HG03378 (cell line): Measurements from ENCODE around the gene DTL.
"Not testable (repeated sequence)": the region's sequence is repeated elsewhere in the genome, so short reads cannot be mapped to it uniquely, and the experiment has no call there.

Source experiments
- ATAC-seq: cut with Tn5 transposase; IDR thresholded peaks from one replicate; pipeline ENCODE4 v1.9.1; 2021; ENCODE audit warnings: mild to moderate bottlenecking, moderate library complexity; ENCODE audit not compliant: unreplicated experiment

DTL gene, protein sequence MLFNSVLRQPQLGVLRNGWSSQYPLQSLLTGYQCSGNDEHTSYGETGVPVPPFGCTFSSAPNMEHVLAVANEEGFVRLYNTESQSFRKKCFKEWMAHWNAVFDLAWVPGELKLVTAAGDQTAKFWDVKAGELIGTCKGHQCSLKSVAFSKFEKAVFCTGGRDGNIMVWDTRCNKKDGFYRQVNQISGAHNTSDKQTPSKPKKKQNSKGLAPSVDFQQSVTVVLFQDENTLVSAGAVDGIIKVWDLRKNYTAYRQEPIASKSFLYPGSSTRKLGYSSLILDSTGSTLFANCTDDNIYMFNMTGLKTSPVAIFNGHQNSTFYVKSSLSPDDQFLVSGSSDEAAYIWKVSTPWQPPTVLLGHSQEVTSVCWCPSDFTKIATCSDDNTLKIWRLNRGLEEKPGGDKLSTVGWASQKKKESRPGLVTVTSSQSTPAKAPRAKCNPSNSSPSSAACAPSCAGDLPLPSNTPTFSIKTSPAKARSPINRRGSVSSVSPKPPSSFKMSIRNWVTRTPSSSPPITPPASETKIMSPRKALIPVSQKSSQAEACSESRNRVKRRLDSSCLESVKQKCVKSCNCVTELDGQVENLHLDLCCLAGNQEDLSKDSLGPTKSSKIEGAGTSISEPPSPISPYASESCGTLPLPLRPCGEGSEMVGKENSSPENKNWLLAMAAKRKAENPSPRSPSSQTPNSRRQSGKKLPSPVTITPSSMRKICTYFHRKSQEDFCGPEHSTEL

DNA sequence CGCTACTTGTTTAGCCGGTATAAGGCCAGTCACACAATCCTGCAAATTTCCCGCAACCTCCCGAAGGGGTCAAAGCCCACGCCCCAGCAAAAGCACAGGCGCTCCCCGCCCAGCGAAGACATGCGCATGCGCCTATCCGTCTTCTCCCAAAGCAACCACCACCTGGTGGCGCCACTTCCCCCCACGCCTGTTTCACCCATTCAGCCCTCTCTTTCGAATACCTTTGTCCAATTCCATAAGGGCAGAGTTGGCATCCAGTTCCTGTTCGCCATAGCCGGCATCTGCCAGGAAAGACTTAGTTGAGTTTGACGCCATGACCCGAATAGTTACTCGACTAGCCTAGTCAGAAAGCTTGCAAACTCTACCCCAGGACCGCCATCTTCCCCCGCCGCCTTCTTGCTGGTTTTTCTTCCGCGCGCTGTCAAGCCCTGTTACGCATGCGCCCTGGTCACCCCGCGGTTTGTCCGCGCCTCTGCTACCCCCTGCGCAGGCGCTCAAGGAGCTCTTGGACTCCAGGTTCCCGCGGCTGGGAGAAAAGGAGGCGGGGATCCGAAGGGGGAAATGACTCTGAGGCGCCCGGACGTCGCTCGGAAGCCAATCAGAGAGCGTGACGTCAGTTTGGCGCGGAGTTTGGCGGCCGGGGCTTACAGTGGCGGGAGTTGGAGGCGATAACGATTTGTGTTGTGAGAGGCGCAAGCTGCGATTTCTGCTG is at the start of gene DTL, which contains the start of gene INTS7:
TSS of gene DTL (plus strand) at position 626 of the 712 bp plus-strand sequence. CDS start 143 bp downstream, outside the sequence.
TSS of gene INTS7 (minus strand) at position 435 of the 712 bp plus-strand sequence. CDS start at position 315, 120 bp downstream.
- ATAC-seq: peak; percentile 71

DNA sequence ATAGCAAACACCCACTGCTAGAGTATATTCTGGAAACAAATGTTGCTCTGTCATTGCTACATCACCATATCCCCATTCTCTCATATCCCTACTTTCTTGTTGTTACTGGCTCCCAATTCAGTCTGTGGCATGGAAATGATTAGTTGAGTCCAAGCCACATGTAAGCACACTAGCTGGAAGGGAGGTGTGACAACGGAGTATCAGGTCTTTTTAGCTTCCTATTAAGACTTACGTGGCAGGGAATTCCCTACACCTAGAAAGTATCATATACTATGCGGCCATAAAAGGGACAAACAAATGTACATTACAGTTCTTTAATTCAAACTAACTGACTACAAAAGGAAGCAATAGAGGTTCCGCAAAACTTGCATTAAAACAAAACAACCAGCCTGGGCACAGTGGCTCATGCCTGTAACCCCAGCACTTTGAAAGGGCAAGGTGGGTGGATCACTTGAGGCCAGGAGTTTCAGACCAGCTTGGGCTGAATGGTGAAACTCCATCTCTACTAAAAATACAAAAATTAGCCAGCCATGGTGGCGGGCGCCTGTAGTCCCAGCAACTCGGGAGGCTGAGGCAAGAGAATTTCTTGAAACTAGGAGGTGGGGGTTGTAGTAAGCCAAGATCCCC is 48.8 kb upstream of the DTL start:
- ATAC-seq: no peak

DNA sequence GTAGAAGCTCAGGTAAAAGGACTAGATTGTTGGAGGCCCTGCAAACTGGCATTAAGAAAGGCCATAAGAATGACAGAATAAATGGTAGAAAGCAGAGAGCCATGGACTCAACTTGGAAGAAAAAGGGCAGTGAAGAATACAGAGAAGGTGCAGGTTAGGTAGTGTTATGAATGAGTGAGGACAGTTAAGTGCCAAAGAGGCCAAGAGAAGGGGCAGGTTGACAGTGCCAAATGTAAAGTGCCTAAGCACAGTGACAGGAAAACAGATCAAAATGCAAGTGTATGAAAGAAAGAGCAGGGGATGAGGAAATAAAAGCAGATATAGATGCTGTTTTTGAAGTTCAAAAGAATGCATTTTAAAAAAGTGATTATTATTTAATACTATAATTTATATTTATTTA is 43.9 kb upstream of the DTL start:
- no peak for ATAC-seq

DNA sequence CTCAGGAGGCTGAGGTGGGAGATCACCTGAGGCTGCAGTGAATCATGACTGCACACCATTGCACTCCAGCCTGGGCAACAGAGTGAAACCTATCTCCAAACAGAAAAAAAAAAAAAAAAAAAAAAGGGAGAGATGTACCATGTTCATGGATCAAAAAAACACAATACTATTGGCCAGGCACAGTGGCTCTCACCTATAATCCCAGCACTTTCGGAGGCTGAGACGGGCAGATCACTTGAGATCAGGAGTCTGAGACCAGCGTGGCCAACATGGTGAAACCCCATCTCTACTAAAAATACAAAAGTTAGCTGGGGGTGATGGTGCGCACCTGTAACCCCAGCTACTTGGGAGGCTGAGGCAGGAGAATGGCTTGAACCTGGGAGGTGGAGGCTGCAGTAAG is 38.1 kb upstream of the DTL start:
- not testable (repeated sequence) for ATAC-seq

DNA sequence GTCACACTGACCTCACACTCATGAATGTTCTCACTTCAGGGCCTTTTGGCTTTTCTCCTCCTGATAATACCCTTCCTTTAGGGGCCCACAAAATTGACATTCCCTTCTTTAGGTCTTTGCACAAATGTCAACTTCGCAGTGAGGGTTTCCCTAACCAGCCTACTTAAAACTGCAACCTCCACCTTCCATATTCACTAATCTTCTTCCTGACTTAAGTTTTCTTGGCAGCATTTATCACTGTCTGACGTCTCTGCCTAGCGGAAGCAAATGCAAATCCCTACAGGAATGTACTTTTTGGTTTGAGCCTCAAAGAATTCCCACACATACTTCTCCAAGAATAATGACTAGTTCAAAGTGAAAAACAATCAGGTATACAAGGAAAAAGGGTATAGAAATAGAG is 33.0 kb upstream of the DTL start:
- no peak for ATAC-seq

DNA sequence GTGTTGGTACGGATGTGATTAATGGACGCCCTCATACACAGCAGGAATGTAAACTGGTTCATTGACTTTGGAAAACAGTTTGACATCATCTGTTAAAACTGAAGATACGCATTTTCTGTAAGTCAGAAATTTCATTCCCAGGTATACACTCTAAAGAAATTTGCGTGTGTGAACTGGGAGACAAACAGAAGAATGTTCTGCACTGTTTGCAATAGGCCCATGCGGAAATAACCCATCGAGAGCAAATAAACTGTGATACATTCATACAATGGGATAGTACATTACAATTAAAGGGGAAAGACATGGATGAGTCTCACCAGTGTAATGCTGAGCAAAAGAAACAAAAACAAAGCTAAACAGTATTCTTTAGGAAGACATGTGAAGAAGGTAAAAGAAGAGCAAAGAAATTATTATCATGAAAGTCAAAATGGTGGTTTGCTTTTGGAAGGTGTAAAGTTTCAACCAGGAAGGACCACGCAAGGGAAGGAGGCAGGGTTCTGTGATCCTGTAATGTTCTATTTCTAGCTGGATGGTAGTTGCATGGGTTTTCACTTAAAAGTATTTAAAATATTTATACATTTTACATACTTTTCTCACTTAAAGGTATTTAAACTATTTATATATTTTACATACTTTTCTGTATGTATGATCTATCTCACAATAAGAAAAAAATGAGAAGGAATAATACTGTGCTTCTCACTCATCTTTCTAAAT is 30.5 kb upstream of the DTL start:
- ATAC-seq: no peak

DNA sequence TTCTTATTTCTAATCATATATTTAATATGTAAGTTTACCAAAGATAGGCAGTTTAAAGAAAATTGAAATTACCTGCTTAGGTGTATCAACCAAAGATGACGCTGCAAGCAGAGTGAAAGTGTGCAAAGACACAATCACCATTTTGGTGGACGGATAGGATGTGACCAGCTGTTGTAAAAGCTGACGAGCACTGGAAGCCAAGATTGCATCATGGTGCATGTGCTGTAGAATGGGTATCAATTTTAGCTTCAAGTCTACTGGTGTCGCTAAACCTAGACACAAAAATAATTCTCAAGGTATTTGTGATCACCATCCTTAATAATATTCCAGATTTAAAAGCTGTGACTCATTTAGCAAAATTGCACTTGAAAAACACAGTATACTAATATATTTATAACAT is 28.4 kb upstream of the DTL start:
- ATAC-seq: no peak

DNA sequence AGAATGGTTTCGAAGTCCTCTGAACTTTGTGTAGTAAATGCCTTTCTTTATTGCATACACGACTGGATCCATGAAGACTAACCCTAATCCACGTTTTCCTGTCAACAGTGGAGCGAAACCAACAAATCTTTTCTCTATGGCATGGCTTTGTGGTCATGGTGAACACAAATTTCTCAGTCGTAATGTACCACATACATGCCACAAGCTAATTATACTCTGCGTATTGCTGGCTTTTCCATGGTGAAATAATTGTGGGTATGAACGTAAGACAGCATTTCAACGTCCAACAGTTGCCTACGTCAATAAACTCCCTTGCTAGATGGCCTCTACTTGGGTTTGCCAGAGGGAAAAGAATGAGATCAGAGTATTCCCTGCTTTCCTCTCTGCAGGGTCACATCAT is 27.7 kb upstream of the DTL start:
- ATAC-seq: no peak

DNA sequence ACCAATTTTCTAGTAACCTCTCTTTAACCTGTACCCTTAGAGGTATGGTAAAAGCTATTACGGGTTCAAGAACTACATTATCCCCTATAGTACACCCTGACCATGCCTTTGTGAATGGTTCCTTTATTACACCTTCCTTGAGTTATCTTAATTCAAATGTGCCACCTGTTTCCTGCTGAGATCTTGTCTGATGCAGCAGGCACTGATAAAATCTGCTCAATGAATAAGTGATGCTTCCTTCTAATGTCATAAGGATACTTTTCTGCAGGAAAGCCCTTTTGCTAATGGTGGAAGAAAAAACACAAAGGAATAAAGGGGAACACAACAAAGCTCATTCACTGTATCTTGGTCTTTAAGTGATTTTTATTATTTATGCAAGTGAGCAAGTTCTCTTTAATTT is 26.0 kb upstream of the DTL start:
- no peak for ATAC-seq

DNA sequence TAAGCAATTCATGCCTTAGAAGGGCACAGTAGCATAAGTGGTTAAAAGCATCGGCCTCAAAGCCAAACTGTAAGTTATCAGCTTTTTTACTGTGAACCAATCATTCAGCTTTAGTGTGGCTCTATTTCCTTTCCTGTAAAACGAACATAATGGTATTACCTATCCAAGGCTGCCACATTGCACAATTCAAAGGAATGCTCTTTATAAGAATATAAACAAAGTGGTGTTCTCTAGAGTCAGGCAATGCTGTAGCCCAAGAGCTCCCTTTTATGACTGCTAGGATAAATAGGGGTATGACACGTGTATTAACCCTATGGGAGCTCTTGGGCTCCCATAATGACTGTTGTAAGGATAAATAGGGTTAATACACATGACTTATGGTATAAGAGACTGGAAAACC is 25.5 kb upstream of the DTL start:
- no peak for ATAC-seq

DNA sequence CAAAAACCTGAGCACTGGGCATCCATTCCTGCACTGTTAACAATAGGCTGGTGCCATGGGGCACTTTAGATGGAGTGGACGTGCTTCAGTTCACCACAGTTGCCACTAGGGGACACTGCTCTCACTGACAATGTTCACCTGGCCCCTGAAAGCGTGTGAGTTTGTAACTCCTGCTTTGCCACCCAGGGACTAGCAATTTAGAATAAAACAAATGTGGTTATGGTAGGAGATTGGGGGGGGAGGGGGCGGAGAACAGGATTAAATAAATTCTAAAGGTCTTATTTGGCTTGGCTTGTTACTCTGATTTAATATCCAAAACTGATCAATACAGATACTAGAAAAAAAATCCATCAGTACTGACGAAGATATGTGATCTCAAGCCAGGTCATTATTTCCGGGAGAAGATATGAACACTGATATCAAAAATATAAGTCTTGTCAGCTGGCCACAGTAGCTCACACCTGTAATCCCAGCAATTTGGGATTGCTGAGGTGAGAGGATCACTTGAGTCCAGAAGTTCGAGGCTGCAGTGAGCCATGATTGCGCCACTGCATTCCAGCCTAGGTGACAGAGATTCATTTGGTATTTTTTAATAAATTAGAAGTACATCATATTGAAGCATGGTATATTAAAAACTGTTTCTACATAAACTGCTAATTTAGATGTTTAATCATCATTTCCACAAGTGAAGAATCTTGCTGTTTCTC is 23.4 kb upstream of the DTL start:
- peak; percentile 80 for ATAC-seq

DNA sequence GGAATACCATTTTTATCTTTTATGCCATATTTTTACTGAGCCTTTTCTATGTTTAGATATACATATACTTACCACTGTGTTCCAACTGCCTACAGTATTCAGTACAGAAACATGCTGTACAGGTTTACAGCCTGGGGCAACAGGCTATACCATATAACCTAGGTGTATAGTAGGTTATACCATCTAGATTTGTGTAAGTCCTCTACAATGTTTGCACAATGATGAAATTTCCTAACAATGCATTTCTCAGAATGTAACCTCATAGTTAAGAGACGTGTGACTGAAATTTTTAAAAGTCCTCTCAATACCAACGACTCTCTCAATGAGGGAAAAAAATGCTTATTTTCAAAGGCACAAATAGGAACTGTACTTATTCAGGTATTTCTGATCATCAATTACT is 21.9 kb upstream of the DTL start:
- no peak for ATAC-seq

DNA sequence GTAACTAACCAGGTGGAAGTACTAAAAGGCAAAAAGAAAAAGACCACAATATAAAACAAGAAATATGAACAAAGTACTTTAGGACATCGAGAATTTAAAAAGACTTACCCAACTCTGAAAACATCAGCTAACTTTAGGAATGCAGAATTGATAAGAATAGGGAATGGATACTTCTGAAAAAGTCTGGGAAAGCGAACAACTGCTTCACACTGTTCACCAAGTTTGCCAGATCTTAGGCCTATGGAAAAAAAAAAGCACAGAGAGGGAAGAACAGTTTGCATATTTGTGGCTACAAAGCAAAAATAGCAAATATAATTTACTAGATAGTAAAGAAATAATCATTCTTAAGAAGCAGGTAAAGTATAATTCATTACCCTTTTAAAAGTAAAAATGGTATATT is 14.6 kb upstream of the DTL start:
- no peak for ATAC-seq

DNA sequence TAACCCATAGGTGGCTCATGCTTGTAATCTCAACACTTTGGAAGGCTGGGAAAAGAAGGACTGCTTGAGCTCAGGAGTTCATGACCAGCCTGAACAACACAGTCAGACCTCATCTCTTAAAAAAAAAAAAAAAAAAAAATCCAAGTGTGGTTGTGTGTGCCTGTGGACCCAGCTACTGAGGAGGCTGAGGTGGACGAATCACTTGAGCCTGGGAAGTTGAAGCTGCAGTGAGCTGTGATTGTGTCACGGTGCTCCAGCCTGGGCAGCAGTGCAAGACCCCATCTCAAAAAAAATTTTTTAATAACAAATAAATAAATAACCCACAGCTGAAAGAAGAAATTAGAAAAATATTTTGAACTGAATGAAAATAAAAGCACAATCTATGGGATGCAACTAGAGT is 14.0 kb upstream of the DTL start:
- no peak for ATAC-seq

DNA sequence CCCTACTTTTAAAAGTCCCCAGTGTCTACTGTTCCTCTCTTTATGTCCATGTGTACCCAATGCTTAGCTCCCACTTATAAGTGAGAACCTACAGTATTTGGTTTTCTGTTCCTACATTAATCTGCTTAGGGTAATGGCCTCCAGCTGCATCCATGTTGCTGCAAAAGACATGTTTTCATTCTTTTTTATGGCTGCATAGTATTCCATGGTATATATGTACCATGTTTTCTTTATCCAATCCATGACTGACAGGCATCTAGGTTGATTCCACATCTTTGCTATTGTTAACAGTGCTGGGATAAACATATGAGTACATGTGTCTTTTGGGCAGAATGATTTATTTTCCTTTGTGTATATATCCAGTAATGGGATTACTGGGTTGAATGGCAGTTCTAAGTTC is 12.6 kb upstream of the DTL start:
- not testable (repeated sequence) for ATAC-seq

DNA sequence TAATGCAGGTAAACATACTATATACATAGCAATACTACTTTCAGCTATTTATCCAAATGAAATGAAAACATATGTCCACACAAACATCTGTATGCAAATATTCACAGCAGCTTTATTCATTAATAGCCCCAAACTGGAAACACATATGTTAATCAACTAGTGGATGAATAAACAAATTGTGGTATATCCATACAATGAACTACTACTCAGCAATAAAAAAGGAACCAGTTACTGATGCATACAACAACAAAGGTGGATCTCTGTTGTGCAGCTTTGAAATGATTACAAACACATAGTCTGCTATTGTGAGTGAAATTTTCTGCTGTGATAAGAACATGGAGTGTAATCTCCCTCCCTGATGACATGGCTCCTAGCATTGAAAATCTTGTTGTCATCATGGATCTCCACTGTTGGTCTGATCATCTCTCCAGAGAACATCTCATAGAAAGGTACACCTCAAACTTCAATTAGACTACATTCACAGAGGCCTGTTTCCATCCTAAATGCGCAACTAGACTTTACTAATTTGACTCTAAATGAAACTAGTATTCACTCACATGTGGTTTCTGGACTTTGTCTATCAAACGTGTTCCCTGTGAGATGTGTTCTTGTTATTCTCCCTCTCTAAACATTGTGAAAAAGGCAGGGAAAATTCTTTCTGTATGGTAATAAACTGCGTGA is 10.9 kb upstream of the DTL start:
- ATAC-seq: no peak

DNA sequence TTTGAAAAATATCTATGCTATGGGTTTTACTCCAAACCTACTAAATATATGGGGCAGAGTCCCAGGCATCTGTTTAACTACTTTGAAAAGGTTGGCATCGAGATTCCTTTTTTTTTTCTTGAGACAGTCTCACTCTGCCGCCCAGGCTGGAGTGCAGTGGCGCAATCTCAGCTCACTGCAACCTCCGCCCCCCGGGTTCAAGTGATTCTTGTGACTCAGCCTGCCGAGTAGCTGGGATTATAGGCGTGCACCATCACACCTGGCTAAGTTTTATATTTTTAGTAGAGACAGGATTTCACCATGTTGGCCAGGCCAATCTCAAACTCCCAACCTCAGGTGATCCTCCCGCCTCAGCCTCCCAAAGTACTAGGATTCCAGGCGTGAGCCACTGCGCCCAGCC is 7.8 kb upstream of the DTL start:
- not testable (repeated sequence) for ATAC-seq

DNA sequence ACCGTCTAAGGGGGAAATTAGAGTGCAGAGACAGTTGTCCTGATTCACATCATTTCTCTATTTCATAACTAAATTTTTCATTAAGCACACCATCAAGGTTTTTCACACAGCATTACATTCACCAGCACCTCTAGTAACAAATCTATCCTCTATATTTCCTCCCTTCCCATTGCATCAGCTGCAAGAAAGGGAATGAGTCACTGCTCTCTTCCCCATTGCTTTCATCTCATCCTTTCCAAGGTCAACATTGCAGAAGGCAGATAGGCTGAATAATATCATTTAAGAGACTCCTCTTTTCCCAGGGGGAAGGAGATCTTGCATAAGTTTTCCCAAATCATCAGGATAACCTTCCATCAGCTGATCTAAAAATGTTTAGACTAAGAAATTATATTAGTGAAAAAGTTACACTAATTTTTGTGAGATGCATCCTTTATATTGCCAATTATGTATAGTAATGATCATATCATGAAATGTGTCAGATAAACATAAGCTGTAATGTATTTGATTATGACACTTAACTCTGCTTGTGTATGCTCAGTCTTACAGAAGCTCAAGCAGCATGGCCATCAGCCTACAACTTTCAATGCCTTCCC is 4.5 kb upstream of the DTL start:
- no peak for ATAC-seq
